SK-MEL-5 (cell line): Measurements from ENCODE around the gene C1GALT1. TPM values are rescaled to one million over a fixed set of nuclear protein-coding genes. Genes with fewer than 3 reads are reported as not detected.

Experiments used
- DNase-seq: peaks from one replicate; pipeline ENCODE4 v3.0.0-alpha.2; 2016; ENCODE audit warnings: low read depth, low spot score
- in situ Hi-C: cut with HindIII; loops from 2 replicates; pipeline ENCODE4 v1.10.0; 2016; ENCODE audit warnings: low sequenced_read_pairs, high pct_unique_total_duplicates, low pct_unique_long_range_greater_than_20kb
- total RNA-seq: library from RNA; depleted of rRNA; stranded (reverse); fragments of >200 nt; shearing (Covaris generic); gene quantifications from 2 replicates; pipeline ENCODE4 v1.2.3, GENCODE V29; 2014

Gene C1GALT1
- total RNA-seq, 1 experiment from 2014 or later: 70.8 TPM

DNA sequence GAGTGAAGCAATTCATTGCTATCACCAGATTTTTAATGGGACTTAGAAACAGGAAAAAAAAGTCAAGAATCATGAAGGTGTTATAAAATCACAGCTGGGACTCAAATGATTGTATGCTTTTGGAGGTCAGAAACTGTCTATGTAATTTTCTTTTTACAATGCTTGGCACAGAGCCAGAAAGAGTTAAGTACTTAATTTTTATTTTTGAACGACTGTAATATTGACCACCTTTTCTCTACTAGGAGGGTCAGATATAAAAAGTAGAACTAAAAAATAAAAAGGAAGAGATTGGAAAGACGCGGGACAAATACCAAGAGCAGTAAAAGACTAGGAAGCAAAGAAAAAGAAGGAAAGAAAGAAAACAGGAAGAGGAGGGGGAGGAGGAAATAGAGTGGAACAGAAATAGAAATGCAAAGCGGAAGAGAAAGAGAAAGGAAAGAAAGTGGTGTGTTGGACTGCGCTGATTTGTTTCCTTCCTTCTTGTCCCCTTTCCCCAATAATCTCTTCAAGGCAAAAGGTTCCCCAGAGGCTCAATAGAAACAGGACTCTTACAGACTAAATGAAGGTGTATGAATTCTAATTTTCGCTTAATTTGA lies 23.2 kb upstream of the C1GALT1 start:
- DNase-seq: no peak
- in situ Hi-C loops: no loop called here

DNA sequence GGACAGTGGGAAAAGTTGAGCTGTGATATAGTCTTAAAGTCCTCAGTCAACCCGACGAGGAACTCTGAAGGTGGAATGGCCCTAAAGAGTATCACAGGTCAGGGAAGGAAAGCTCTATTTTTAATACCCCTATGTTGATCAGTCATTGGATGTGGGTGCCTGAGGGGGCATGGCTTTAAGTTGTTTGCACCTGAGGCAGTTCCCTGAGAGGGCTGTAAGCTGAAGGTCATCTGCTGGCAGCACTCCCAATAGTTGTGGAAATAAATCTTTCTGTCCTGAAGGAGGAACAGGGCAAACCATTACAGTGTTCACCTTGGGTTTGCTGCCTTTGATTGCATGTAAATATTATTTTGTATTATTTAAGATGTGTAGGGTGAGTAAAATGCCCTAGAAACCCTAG lies 17.8 kb upstream of the C1GALT1 start:
- DNase-seq: no peak
- in situ Hi-C loops: no loop called here

DNA sequence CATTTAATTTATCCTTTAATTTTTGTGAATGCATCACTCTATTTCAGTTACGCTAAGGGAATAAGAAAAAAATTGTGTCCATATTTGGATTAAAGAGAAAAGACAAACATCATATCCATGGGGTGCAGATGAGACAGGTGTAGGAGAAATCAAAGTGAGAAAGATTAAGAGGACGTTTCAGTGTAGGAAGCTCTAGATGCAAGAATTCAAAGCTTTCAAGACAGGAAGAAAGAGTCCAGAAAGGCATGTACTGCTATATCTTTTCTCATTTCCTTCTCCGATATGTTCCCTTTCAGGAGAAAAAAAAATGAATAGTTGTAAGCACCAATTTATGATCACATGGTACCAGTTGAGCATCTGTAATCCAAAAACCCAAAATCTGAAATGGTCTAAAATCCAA lies 17.0 kb upstream of the C1GALT1 start:
- DNase-seq: no peak
- in situ Hi-C loops: no loop called here

DNA sequence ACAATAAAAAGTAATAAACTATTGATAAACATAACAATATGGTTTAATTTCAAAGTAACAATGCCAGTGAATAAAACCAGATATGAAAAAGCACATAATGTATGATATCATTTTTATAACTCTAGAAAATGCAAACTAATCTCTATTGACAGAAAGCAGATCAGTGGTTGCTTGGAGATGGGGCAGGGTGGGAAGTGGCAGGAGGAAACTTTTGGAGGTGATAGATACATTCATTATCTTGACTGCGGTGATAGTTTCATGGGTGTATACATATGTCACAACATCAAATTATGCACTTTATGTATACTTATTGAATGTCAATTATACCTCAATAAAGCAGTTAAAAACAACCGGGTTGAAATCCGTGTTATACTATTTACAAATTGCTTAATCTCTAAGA lies 16.0 kb upstream of the C1GALT1 start:
- in situ Hi-C loops: no loop called here
- DNase-seq: no peak

DNA sequence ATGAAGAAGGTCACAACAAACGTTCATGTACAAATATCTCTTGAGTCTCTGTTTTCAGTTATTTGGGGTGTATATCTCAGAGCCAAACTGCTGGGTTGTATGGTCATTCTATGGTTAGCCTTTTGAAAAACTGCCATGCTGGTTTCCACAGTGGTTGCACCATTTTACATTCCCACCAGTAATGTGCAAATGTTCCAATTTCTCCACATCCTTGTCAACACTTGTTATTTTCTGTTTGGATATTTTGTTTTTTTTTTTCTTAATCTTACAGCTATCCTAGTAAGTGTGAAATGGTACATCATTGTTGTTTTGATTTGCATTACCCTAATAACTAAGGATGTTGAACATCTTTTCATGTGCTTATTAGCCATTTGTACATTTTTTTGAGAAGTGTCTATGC lies 13.0 kb upstream of the C1GALT1 start:
- in situ Hi-C loops: no loop called here
- DNase-seq: no peak

DNA sequence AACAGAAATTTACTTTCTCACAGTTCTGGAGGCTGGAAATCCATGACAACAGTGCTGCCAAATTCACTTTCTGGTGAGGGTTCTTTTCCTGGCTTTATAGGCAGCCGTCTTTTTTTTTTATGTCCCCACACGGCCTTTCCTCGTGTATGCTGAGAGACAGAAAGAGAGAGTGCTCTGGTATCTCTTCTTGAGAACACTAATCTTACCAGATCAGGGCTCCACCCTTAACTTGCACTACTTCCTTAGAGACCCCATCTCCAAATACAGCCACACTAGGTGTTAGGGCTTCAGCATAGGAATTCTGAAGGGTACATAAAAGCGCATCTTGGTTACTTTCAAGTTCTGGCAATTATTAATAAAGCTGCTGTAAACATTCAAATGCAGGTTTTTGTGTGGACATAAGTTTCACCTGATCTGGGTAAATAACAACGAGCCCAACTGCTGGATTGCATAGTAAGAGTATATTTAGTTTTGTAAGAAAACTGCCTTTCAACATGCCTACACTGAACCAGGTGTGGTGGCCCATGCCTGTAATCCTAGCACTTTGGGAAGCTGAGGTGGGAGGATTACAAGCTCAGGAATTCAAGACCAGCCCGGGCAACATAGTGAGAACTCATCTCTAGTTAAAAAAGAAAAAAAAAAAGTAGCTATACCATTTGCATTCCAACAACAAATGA lies 8.2 kb upstream of the C1GALT1 start:
- DNase-seq: no peak
- in situ Hi-C loops: no loop called here

DNA sequence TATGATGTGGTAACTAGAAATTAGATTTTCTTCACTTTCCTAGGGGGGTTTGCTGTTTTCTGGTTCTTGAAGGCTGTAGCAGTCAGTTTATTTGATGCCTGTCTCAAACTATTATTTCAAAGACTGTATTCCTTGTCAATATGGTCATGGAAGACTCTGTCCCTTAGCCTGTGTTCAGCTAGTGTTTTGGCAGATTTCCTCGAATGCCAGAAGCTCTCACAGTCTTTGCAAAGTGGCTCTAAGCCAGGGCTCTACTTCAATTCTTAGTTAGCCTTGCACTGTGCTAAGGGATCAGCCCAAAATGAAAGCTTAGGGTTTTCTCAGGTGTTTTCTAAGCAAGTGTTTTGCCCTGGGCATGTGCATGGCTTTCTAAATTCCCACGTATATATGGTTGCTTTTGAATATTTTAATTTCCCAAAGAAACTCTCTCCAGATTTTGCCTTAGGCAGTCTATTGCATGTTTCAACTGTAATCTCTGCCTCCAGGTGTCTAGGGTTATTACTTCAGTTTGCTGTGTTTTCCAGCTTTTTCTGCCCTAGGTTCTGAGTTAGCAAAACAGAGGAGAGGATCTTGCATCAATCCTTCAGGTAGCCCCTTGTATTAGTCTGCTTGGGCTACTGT lies 7.2 kb upstream of the C1GALT1 start:
- DNase-seq: no peak
- in situ Hi-C loops: no loop called here

DNA sequence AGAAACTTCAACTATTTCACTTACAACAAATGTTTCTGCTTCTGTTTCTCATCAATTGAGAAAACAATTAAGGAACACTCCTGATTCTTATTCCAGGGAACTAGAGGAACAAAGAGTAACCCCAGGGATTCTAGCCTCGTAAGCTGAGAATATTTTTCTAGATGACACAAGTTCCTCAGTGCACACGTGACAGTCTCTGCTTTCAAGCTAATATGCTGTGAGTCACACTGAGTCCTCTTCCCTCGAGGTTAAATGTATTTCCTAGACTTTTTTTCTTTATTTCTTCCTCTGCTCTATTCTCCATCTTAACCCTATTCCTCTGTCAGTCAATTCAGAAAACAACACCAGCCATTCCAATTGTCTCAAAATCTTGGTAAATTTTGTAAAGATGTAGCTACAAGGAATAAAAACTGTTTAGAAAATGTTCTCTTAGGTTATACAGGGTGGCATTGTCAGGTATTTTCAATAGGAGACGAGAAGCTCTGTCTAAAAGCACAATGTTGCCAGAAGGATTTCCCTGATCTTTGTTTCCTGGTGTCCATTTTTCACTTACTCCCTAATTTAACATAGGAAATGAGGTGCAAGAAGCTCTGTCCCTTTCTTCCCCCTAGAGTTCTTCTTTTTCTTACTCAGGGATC lies 5.8 kb upstream of the C1GALT1 start:
- peak; percentile 77 for DNase-seq
- in situ Hi-C loops: no loop called here

DNA sequence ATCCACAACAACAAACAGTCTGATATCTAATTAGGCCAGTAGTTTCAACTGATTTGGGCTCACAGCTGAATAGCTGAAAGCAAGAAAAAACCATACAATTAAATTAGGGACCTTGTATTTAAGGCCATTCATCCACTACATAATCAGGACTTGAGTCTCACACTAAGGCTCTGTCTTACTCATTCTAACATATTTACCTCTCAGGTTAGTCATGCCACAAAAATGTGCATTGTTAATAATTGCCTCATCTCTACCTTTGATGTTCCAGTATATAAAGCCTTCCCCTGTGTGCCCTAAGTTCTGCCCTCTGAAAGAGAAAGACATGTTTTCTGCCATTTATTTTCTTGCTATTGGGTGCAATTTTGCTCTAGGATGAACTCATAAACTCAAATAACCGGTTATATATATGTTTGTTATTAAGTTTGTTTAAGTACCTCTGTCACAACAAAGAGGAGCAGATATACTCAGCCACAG lies 5.3 kb upstream of the C1GALT1 start:
- DNase-seq: peak; percentile 68
- in situ Hi-C loops: no loop called here

DNA sequence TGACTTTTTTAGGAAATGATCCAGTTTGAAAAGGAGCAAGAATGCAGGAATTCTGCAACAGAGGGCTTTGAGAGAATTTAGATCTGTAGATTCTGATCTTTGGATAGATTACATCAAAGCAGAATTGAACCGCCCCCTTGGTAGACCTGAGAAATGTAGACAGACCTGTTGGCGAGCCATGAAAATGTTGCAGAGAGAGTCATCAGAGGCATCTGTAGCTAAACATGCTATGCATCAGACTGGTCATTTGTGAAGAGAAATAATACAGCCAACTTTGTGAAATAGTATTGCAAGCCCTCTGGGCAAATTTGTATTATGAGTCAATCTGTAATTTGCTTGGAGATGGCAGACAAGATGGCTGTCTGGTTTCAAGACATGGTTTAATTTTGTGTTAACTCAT lies 4.3 kb upstream of the C1GALT1 start:
- no peak for DNase-seq
- in situ Hi-C loops: no loop called here

DNA sequence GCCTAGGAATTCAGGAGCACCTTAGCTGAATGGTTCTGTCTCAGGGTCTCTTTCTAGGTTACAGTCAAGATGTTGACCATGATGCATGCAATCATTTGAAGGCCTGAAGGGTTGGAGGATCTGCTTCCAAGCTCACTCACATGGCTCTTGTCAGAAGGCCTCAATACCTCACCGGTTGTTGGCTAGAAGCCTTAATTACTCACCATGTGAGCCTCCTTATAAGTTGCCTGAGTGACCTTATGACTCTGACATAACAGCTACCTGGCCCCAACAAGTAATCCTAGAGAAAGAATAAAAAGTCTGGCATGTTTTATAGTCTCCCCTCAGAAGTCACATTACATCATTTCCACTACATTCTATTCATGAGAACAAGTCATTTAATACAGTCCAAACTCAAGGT lies 3.4 kb upstream of the C1GALT1 start:
- peak; percentile 51 for DNase-seq
- in situ Hi-C loops: no loop called here

DNA sequence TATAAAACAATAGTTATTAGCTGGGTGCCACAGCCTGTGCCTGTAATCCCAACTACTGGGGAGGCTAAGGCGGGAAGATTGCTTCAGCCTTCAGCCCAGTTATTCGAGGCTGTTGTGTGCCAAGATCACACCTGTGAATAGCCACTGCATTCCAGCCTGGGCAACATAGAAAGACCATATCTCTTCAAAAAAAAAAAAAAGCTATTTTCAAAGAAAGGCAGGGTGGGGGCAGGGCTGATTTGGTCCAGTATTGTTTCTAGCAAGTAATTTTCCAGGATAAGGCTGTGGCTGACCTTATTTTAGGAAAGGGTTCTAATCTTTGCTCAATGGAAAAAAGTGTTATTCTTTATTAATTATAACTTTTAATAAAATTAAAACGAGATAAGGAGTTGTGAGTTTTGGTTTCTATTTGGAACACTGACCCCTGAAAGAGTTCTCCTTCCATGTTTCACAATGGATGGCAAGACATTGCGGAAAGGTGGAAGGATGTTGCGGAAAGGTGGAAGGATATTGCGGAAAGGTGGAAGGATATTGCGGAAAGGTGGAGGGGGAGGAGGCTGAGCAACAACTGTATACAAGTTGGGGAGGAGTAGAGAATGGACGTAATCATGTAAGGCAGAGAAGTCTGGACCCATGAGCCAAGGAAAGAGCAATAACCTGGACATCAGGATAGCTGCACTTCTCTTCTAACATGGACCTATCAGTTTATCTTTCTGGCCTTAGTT lies 1.5 kb upstream of the C1GALT1 start:
- DNase-seq: no peak
- in situ Hi-C loops: loop anchor here (5.0 kb wide), 1 partner anchor 81 kb away; no protein-coding TSS in a partner anchor

DNA sequence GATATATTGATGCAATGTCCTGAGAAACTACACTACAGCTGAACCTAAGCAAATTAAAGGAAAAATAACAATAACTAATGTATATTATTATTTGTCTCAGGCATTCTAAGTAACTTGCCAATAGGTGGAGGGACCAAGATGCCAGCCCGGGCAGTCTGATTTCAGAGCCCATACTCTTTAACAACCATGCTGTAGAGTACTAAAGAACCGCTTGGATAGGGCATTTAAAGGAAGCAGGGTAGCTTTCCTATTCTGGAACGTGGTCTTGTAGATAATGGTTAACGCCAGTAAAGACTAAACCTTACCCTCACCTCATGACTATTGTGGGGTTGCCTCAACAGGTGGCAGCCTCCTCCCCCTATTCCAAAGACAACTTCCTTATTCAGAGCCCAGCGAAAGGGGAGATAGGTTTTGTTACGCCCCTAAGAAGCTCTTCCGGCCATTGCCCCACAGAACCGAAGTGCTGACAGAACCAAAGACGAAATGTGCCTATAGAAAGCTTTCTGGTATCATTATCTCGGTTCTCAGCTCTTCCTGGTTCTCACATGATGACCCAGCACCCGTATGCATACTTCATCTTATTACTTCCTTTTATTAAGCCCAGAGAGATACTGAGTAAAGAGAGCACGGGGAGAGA lies 707 bp upstream of the C1GALT1 start:
- DNase-seq: peak; percentile 70
- in situ Hi-C loops: loop anchor here (5.0 kb wide), 1 partner anchor 81 kb away; no protein-coding TSS in a partner anchor

DNA sequence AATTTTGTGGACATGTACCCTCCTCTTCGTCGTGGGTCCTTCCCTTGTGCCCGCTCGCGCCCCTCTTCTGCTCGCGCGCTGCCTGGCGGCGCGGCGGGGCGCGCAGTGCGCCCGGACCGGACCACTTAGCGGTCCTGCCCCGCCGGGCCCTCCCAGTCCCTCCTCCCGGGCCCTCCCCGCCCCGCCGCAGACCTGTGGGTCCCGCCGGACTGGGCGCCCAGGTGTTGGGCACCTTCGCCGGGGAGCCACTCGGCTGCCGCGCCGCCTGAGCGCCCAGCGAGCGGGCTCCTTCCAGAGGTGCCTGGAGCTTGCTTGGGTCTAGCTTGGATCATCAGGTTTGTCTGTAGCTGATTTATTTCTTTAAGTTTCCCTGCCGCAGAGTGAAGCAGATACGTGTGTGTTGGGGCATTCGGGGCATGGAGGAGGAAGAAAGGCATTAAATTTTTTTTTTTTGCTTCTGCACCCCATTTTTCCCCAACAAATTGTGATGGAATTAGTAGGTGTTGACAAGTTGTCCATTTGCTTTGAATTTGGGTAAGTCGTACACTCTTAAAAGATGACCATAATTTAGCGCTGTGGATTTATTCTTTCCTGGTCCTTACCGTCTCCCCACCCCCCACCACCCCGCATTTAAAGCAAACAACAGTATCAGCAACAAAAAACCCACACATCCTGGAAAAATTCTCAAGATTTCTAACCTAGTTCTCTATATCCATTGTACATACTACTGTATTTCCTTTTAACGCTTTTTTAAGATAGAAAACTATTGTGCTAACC lies 905 bp downstream of the C1GALT1 start:
- DNase-seq: peak; percentile 49
- in situ Hi-C loops: loop anchor here (5.0 kb wide), 1 partner anchor 79 kb away; no protein-coding TSS in a partner anchor

DNA sequence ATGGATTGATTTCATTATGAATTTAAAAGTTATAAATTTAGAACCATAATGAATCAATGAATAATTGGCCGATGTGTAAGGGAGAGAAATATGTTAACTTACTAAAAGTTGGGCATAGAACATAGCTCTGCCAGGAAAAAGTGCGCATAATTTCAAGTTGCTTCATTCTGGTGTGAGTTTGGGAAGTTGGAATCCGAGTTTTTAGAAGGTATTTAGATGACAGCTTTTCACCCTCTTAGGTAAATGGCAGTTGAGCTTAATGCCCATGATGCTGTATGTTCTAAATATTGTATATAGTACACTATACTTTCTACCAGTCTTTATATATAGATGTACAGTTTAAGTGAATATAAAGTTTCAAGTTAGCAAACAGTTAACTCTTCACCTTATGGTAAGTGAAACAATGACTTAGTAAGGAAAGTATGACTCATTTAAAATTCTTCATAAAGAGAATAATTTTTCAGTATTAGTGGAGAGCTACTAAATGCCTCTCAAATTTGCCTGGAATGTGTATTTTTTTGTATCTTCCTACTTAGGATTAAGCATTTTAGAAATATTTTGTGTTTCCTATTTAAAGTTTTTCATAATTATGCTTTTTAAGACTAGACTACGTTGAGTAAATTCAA lies 1.6 kb downstream of the C1GALT1 start:
- in situ Hi-C loops: loop anchor here (5.0 kb wide), 1 partner anchor 78 kb away; no protein-coding TSS in a partner anchor
- no peak for DNase-seq

DNA sequence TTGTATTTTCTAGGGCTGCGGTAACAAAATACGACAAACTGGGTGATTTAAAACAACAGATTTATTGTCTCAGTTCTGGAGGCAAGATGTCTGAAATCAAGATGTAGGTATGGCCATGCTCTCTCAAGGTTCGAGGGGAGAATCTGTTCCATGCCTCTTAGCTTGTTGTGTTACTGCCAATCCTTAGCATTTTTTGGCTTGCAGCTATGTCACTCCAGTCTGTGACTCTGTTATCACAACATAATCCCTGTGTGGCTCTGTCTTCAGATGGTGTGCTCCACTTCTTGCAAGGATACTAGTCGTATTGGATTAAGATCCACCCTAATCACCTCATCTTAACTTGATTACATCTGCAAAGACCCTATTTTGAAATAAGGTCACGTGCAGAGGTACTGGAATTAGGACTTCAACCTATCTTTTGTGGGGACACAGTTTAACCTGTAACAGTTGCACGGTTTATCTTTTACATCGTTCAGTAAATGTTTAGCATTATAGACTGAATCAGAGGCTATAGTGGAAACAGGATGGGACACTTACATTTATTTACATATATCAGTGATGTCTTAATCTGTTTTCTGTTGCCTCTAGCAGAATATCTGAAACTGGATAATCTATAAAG lies 3.1 kb downstream of the C1GALT1 start:
- no peak for DNase-seq
- in situ Hi-C loops: no loop called here
